Posterior vena cava (tissue), 2 donors: ENCODE measurements around the gene HIPK2. TPM values are rescaled to one million over a fixed set of nuclear protein-coding genes. Genes with fewer than 3 reads are reported as not detected.

Source experiments
- DNase-seq: peaks from one replicate; pipeline ENCODE4 v3.0.0-alpha.2; 2020; ENCODE audit warnings: low spot score
- intact Hi-C, 2 donors: fragments of 100-400 bp; cut with DNase I; formaldehyde crosslinking; loops; one replicate each; pipeline versions ENCODE4 v1.14.1 to v1.14.2; 2022 to 2023
- total RNA-seq, 2 donors: library from RNA; stranded (reverse); fragmentation: NEBNext Ultra II Directional; extraction: Animal tissue kit (Norgen Biotek cat#: 25700); gene quantifications; one replicate each; pipeline ENCODE4 v1.2.1, GENCODE V29; 2021
- donor health status: DM: yes; HTN: yes; CAD: no.
- donor health status: DM: yes; HTN: yes; CAD: no.

HIPK2 gene
- total RNA-seq, 2 donors from 2014 or later, result 46.5 to 67.6 TPM

DNA sequence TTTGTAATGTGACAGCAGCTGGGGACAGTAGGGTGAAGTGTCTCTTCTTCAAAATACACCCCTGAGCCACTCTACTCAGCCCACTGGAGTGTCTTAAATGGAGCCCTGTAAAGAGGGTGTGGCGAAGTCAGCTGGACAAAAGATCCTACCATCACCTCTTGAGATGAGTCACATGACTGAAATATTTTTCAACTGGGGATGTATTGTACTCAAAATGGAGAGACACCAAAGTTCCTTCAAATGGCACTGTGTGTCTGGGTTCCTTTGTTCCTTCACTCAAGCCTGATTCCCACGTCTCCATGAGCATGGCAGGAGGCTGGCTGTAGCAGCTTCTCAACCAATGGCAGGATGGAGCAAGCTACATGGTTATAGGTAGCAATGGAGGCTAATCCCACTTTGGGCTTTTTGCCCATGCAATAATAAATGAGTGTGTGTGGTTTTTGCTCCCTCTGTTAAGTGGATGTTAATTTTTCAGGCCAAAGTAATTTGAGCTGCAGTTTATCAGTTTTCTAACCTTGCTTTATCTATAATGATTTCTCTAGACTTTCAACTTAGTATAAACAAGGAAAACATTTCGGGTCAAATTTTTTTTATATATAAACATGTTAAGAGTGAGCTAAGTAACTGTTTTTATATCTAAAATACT is 186.1 kb downstream of the HIPK2 start:
- DNase-seq, result no peak

DNA sequence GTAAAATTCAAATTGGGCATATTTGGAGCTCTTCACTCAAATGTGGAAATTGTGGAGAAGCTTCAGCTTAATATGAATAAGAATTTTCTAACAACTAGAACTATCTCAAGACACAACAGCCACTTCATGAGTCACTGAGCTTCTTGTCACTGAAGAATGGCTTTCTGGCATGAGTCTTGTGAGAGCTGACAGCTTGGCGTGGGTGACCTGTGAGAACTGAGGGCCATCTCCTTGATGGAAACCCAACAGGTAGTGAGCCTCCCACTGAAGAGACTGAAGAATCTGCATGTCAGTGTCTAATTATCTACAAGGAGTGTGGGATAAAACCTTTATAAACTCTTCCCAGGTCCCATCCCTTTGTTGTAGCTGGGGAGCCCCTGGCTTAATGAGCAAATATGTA is 188.3 kb downstream of the HIPK2 start:
- intact Hi-C loops, result no loop called here
- no peak for DNase-seq

More for the DNA sequence above, 186.1 kb downstream of the HIPK2 start:
- intact Hi-C loops, result no loop called here

DNA sequence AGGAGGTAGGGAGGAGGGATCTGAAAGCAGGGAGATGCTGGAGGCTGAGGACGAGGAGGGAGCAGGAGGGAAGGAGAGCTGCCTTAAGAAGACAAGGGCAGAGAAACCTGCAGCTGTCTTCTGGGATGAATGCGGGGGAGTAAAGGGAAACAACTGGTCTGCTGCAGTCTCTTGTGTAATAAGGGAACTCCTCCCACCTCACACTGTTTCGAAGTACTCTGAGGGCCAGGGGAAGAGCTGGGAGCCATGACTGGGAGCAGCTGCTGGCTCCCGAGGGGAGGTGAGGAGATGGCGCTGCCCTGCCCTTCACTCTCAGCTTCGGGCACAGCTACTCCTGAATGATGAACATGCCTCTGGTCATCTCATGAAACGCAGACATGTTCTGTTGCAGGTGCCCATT is 189.2 kb downstream of the HIPK2 start:
- intact Hi-C loops, result no loop called here
- no peak for DNase-seq

DNA sequence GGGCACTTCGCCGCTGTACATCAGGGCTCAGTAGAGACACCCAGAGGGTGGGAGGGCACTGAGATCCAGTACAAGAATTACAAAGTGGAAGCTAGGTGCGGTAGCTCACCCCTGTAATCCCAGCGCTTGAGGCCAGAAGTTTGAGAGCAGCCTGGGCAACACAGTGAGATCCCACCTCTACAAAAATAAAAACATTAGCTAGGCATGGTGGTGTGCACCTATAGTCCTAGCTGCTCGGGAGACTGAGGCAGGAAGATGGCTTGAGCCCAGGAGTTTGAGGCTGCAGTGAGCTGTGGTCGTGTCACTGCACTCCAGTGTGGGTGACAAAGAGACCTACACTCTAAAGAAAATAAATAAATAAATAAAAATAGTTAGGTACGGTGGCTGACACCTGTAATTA is 190.3 kb downstream of the HIPK2 start:
- DNase-seq, result no peak
- intact Hi-C loops, result no loop called here

DNA sequence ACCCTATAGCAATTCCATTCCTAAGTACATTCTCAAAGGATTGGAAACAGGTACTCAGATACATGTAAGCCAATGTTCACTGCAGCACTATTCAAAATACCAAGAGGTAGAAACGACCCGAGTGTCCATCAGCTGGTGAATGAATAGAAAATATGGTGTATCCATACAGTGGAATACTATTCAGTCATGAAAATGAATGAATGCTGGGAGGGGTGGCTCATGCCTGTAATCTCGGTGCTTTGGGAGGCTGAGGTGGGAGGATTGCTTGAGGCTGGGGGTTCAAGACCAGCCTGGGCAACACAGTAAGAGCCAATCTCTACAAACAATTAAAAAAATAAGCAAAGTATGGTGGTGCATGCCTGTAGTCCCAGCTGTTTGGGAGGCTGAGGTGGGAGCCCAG is 191.5 kb downstream of the HIPK2 start:
- no peak for DNase-seq
- intact Hi-C loops, result no loop called here

DNA sequence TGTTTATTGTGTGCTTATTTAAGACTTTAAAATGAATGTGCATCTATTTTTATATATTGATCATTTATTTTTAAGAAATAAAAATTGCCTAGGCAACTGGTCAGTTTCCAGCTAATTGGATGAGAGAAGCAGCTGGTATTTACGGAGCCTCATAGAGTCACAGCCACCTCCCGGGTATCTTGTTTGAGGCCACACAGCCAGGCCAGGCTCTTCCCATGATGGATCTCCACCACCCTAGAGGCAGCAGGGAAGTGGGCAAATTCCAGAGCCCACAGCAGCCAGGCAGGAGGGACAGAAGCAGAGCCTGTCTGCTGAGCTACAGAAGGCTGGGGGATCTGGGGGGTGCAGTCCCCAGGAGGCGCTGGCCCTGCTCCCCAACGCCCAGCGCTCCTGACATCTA is 192.8 kb downstream of the HIPK2 start:
- no peak for DNase-seq
- intact Hi-C loops, result no loop called here

DNA sequence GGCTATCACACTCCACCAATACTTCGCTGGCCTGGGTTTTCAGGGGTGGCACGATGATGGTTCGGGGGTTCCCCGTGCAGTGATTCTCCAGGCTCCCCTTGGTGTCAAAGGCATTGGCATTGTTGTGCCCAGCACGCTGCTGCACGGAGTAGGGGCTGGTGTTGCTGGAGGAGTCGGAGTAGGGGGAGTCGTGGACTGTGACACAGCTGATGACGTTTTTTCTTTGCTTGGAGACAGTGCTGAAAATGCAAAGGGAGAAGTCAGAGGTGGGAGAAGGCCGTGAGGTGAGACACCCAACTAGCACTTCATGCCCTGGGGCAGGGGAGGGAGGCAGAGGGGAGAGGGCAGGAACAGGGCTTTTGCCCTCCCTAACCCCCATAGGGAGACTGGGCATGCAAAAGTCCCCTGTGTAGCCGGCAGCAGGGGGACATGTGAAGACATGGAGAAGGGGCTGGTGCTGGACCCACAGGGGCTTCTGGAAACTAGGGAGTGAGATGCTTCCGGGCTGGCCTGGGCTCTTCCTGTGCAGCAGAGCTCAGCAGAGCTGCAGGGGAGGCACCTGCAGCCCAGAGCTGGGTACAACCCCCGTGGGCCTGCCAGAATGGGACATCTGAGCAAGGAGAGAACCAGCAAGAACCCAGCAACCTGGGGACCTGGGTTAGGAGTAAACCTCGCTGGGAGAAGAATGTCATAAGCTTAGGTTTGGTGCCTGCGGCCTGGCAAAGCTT is 193.8 kb downstream of the HIPK2 start:
- intact Hi-C loops, result no loop called here
- no peak for DNase-seq

DNA sequence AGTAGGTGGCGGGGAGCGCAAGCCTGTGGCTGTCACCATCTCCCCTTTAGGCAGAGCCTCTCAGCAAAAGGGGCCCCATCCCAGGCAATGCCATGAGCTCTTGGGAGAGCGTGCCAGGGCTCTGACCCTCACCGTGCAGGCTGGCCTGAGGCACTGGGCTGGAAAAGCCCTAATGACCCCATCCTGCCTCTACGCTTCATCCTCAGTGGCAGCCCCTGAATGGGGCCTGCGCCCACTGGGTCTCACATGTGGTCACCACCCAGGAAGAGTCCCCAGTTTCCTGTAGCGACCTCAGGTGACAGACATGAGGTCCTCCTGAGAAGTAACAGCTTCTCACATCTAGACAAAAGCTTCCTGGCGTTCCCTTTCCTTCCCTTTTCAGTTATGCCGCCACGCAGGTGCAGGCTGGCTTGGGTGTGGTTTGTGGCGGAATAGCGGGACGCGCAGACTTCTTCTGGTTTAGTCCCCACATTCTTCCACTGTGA is 195.1 kb downstream of the HIPK2 start:
- intact Hi-C loops, result no loop called here
- no peak for DNase-seq

DNA sequence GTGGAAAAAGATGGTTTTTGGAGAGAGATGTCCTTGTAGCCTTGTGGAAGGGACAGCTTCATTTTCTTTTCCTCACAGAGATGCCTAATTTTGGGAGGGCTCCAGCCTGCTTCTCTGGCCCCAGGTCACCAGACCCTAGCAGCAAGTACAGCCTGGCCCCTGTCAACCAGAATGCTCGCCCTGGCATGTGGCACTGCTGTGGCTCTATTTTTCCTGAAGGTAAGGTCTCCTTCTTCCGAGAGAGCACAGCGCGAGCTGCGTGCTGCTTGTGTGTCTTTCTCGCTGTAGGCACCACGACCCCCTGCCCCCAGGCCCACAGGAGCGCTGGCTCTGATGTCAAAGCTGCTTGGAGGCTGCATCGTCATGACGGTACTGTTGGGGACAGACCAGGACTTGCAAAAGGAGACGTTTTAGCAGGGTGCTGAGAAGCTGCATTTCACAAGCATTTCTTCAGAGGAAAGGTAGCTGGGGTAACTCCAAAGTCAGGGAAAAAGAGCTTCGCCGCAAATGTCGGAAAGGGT is 195.6 kb downstream of the HIPK2 start:
- intact Hi-C loops, result no loop called here
- DNase-seq, result no peak

DNA sequence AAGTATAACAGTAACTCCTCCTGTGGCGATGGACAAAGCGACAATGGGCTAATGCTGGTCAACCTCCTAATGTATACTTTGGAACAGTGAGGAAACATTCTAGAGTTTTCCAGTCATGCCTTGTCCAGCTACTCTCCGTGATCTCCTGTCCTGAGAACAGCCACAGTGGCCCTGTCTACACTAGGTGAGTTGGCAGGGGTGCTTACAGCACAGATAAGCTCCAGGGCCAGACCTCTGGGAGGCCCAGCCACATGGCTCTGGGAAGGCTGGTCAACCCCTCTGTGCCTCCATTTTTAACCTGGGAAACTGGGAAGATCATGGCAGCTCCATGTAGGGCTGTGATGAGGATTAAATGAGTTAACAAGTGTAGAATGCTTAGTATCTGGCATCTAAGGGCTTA is 197.4 kb downstream of the HIPK2 start:
- no peak for DNase-seq
- intact Hi-C loops, result no loop called here

DNA sequence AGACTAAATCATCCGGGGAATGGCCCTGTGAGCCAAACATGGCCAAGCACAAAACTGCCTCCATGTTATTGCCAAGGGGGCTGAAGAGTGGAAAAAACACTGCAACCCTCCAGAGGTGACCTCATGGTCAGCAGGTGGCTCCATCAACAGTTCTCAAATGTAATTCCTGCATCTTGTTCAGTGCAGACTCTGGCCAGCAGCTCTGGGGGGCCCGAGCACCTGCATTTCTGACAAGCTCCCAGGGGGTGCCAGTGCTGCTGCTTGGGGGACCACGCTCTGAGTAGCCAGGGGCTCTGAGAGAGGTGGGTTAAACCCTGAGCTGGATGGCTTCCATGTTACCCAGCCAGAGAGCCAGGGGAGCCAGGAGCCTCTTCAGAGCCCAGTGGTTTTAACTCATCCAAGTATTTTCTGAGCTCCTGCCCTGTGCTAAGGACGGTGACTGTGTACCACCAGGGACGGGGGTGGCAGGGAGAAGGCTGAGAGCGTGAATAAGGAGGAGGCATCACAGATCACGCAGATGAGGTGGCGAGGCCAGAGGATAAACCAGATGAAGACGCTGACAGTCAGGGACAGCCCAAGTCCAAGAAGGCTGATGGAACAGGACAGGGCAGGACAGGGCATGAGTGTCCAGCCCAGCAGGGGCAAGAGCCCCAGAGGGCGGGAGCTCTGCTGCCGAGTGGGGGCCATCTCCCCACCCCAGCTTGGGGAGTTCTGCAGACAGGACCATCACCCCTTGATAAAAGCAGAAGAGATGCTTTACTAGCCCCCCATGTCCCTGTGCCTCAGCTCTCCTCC is 201.4 kb downstream of the HIPK2 start:
- DNase-seq, result no peak
- intact Hi-C loops, result loop anchor here in 1 of 2 donors (1.0 kb wide), 1 partner anchor 13 kb away; no protein-coding TSS in a partner anchor

DNA sequence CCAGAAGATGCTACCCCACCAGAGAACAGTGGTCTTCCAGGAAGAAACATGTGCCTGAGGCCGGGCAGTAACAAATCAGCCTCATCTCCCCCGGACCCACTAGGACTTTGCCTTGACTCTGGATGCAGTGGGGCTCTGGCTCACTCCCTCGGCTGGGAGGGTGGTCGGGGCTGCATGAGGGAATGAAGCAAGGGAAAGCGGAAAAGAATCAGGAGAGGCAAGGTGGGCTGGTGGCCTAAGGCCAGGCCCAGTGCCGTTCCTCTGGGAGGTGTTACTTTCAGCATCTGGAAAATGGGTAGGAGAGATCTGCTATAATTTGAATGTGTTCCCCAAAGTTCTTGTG is 202.5 kb downstream of the HIPK2 start:
- DNase-seq, result no peak
- intact Hi-C loops, result no loop called here

DNA sequence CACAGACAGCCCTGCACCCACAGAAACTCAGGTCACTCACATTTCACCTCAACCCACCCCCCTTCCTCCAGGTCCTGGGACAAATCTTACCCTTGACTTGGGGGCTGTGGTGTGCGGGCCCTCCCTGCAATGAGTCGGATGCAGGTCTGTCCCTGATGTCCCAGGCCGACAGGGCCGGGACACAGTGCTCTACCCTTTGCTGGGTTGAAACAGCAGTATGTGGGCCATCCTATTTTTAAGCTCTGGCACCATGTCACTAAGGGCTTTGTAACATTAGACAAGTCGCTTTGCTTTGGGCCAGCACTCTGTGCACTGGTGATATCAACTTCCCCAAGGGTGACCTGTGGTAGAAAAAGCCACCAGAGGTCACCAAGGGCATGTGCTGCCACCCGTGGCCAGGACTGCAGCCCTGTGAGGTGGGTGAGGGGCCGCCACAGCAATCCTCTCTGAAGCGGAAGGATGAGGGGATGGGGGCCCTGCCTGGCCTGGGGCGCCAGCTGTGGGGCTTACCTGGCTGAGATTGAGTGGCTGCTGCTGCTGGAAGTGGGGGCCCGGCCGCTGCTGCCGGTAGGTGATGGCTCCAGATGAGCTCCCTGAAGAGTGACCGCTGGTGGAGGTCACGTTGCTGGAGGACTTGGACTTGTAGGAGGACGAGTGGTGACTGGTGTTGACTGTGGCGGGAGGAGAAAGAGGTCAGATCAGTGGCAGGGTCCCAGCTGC is 203.0 kb downstream of the HIPK2 start:
- intact Hi-C loops, result no loop called here
- DNase-seq, result no peak

DNA sequence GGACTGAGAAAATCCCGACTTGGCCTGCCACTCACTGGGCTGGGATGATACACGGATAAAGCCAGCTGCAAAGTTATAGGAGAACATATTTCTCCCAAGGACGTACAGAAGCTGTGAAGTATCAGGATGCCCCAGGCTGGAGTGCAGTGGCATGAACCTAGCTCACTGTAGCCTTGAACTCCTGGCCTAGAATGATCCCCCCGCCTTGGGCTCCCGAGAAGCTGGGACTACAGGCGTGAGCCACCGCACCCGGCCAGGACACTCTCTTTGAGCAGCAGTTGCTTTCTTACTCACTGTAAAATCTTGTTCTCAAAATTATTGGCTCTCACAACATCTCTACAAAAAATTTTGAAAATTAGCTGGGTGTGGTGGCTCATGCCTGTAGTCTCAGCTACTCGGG is 203.9 kb downstream of the HIPK2 start:
- intact Hi-C loops, result no loop called here
- no peak for DNase-seq

DNA sequence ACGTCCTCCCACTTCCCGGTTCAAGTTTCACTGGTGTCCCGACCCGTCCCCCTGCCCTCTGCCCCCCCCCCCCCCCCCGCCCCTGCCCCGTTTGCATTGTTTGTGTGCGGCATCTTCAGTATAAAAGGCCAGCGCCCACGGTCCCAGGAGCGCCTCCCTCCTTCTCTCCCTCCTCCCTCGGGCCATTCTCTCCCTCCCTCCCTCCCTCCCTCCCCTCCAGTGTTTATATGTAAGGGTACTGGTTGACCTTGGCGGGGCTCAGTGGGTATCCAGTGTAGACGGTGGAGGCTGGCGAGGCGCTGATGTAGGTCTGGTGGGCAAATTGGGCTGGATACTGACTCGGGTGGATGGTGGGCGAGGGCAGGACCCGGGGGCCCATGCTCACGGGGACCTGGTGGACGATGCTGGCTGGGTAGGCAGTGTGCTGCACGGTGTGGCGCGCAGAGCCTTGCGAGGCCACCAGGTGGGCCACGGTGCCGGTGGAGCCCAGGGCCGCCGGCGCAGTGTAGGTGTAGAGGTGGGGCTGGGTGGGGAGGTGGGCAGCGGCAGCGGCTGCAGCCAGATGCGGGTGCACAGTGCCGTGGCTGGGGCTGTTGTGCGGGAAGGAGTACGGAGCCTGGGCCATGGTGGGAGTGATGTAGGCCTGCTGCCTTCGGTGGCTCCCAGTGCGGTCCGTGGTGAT is 205.0 kb downstream of the HIPK2 start:
- intact Hi-C loops, result no loop called here
- no peak for DNase-seq

DNA sequence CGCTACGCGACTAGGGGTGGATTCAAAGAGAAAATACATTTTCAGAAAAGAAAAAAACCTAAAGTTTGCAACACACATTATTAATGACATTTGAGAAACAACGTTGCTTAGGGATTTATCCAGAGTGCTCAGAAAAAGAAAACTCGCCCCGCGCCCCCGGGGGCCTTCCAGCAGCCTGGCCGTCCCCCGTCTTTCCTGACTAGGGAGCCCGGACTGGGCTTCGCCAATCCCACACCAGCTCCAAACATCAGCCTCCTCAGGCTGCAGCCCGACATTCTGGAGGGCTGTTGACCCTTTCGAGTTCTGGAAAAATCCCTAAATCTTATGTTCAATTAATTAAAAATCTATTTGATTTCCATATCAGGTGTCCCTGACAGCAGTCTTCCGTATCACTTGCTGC is 205.7 kb downstream of the HIPK2 start:
- intact Hi-C loops, result no loop called here
- DNase-seq, result no peak

DNA sequence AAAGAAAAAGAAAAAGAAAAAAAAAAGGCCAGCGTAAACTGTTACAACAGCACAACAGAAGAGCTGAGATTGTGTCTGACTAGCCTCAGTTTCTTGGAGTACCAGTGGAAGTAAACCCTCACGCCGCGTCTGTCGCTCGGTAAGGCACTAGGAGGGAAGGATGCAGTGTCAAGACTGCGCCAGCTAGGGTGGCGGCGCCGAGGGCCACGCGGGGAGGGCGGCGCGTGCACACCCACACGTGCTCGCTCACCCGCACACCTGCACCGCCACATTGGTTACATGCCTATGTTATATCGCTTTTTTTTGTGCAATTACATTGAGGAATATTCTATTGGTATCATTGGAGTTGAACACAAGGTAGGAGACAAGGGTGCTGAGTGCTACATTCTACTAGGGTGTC is 206.1 kb downstream of the HIPK2 start:
- DNase-seq, result no peak
- intact Hi-C loops, result no loop called here

DNA sequence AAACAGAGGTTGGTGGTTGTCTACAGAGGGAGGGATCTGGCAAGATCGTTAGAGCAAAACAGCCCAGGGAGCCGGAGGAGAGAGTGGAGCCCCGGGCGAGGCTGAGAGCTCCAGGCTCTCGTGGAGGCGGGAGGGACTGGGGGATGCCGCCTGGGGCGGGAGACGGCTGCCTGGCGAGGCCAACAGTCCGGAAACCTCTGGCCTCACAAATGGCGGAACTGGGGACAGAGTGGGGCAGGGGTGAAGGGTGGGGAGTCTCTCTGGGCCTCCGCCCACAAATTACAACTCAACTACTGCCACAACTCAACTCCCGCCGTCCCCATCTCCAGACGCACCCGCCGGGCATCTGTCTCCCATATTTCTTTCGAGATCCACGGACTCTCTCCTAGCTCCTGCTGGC is 206.6 kb downstream of the HIPK2 start:
- no peak for DNase-seq
- intact Hi-C loops, result no loop called here

DNA sequence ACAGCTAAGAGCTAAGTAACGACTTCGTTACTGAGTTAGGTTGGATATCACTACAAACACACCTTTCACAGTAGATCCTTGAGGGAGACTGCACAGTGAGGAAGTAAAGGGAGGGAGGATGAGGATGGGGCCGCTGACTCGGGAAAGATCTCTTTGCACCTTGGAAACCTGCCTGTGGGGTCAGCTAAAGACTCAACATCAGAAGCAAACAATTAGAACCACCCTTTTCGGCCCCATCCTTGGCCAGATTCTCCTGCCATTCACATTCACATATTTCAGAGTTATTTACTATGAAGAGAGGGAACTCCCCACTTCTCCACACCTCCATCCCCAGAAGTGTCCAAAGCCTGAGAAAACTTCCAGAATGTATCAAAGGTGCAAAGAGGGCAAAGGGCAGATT is 207.2 kb downstream of the HIPK2 start:
- DNase-seq, result no peak
- intact Hi-C loops, result no loop called here
